ACHN (cell line): ENCODE results near the gene MORN3.

Experiments
- DNase-seq: peaks from one replicate; pipeline ENCODE4 v3.0.0-alpha.2; 2015
- in situ Hi-C: cut with HindIII; loops from 2 replicates; pipeline ENCODE4 v1.10.0; 2017; ENCODE audit warnings: low sequenced_read_pairs, low pct_ligation_motif_present, low pct_unique_long_range_greater_than_20kb

Gene MORN3

GRCh38 chr12:121620333-121620891, 49.0 kb downstream of the MORN3 start:
- in situ Hi-C loops: no loop called here
- no peak for DNase-seq

- in situ Hi-C loops: no loop called here
- no peak for DNase-seq
Measured at GRCh38 chr12:121618659-121619233, 50.7 kb downstream of the MORN3 start.

- no peak for DNase-seq
- in situ Hi-C loops: no loop called here
Measured at GRCh38 chr12:121614872-121615467, 54.5 kb downstream of the MORN3 start.

GRCh38 chr12:121613462-121613861, 56.0 kb downstream of the MORN3 start:
- DNase-seq: no peak
- in situ Hi-C loops: no loop called here

- no peak for DNase-seq
- in situ Hi-C loops: no loop called here
Measured at GRCh38 chr12:121611306-121611705, 58.1 kb downstream of the MORN3 start.

GRCh38 chr12:121610239-121611149, 59.0 kb downstream of the MORN3 start:
- in situ Hi-C loops: no loop called here
- no peak for DNase-seq

DNA sequence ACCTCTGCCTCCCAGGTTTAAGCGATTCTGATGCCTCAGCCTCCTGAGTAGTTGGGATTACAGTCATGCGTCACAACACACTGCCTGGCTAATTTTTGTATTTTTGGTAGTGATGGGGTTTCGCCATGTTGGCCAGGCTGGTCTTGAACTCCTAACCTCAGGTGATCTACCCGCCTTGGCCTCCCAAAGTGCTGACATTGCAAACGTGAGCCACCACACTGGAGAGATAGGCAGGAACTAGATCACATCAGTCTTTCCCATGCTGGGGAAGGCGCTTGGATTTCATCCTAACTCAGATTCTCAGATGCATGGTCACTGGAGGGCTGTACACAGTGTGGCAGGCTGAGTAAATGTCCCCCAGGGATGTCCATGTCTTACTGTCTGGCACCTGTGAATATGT, 61.2 kb downstream of the MORN3 start:
- no peak for DNase-seq
- in situ Hi-C loops: no loop called here

GRCh38 chr12:121603581-121603980, 65.9 kb downstream of the MORN3 start:
- DNase-seq: no peak
- in situ Hi-C loops: no loop called here

GRCh38 chr12:121602766-121603165, 66.7 kb downstream of the MORN3 start:
- DNase-seq: no peak
- in situ Hi-C loops: no loop called here

GRCh38 chr12:121600702-121601336, 68.6 kb downstream of the MORN3 start:
- DNase-seq: no peak
- in situ Hi-C loops: no loop called here
